Gastroesophageal sphincter (tissue), 3 donors: ENCODE results near the gene NABP1.

Experiments
- EP300 ChIP-seq: sonication (generic); formaldehyde crosslinking; IDR thresholded peaks from one replicate; pipeline ENCODE4 v1.6.1; 2017; ENCODE audit warnings: antibody characterized with exemption, mild to moderate bottlenecking
- POLR2A ChIP-seq, 2 donors: fragments of 450-650 bp; IDR thresholded peaks; one replicate each; pipeline ENCODE4 v1.6.1; 2017; ENCODE audit warnings: antibody characterized with exemption in 2 of 2, mild to moderate bottlenecking in 2 of 2, moderate library complexity in 1 of 2
- POLR2AphosphoS5 ChIP-seq: sonication (generic); formaldehyde crosslinking; IDR thresholded peaks from one replicate; pipeline ENCODE4 v1.6.1; 2017; ENCODE audit warnings: antibody characterized with exemption
- TF ChIP-seq, protein P1 (sequence below), 4 experiments: fragments of 200-600 bp in 2 of 4; fragments of 450-650 bp in 2 of 4; sonication (generic) in 1 of 4; IDR thresholded peaks; one replicate each; pipeline ENCODE4 v1.5.1; 2017 to 2019; ENCODE audit warnings: antibody characterized with exemption in 4 of 4, mild to moderate bottlenecking in 2 of 4, moderate library complexity in 2 of 4

DNA sequence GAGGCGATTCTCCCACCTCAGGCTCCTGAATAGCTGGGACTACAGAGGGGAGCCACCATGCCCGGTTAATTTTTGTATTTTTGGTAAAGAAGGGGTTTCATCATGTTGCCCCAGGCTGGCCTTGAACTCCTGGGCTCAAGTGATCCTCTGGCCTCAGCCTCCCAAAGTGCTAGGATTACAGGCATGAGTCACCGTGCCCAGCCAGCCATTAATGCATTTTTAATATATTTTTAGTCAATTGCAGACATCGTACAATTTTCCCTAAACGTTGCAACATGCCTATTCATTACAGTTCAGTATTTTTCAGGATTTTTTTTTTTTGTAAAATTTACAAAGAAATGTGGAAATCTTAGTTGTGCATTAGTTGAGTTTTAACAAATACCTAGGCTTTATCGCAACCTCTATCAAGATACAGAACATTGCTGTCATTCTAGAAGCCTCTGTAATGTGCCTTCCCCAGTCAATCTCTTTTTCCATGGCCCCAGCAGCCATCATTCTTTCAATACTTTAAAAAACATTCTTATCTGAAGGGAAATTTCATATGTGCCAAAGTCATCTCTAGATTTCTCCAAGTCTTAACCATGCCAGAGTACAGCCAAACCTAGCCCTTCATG is 14.7 kb downstream of the NABP1 start:
- TF ChIP-seq, protein P1, sequence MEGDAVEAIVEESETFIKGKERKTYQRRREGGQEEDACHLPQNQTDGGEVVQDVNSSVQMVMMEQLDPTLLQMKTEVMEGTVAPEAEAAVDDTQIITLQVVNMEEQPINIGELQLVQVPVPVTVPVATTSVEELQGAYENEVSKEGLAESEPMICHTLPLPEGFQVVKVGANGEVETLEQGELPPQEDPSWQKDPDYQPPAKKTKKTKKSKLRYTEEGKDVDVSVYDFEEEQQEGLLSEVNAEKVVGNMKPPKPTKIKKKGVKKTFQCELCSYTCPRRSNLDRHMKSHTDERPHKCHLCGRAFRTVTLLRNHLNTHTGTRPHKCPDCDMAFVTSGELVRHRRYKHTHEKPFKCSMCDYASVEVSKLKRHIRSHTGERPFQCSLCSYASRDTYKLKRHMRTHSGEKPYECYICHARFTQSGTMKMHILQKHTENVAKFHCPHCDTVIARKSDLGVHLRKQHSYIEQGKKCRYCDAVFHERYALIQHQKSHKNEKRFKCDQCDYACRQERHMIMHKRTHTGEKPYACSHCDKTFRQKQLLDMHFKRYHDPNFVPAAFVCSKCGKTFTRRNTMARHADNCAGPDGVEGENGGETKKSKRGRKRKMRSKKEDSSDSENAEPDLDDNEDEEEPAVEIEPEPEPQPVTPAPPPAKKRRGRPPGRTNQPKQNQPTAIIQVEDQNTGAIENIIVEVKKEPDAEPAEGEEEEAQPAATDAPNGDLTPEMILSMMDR (IDR thresholded peaks at IDR 0.05): no peak
- TF ChIP-seq POLR2A (IDR thresholded peaks at IDR 0.05) (no peak), EP300 (no peak), POLR2AphosphoS5 (no peak)
